Measurements from ENCODE around the gene FNIP2.

DNA sequence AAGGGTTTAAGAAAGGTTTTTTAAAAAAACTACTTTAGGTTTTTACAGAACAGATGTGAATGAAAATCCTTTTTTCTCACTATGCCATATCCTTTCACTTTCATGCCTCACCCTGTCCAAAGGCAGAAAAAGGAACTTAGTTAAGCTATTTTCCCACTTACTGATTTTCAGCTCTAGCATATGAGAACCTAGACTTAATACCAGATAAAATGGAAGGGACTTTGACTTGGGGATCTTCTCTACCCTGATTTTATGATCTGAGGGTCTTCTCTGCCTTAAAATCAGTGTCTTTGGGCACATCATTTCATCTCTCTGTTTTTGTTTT lies 42.4 kb downstream of the FNIP2 start:
- TF ChIP-seq, protein P1, sequence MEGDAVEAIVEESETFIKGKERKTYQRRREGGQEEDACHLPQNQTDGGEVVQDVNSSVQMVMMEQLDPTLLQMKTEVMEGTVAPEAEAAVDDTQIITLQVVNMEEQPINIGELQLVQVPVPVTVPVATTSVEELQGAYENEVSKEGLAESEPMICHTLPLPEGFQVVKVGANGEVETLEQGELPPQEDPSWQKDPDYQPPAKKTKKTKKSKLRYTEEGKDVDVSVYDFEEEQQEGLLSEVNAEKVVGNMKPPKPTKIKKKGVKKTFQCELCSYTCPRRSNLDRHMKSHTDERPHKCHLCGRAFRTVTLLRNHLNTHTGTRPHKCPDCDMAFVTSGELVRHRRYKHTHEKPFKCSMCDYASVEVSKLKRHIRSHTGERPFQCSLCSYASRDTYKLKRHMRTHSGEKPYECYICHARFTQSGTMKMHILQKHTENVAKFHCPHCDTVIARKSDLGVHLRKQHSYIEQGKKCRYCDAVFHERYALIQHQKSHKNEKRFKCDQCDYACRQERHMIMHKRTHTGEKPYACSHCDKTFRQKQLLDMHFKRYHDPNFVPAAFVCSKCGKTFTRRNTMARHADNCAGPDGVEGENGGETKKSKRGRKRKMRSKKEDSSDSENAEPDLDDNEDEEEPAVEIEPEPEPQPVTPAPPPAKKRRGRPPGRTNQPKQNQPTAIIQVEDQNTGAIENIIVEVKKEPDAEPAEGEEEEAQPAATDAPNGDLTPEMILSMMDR (conservative IDR thresholded peaks at IDR 0.05; ENCODE audit: low read length): no peak
- TF ChIP-seq EZH2phosphoT487 (IDR thresholded peaks at IDR 0.05; ENCODE audit: borderline replicate concordance): no peak
